Muscle of back (tissue), 13 donors: ENCODE results near the gene SIPA1L3. TPM values are rescaled to one million over a fixed set of nuclear protein-coding genes. Genes with fewer than 3 reads are reported as not detected.
"Not testable (repeated sequence)": the region's sequence is repeated elsewhere in the genome, so short reads cannot be mapped to it uniquely, and the experiment has no call there.

ENCODE experiments used
- DNase-seq, 3 donors: peaks; one replicate each; pipeline versions ENCODE4 v3.0.0 to v3.0.0-alpha.2; 2013
- long read RNA-seq, 9 donors: transcript quantifications; one replicate each; lab custom pipeline, GENCODE V29; 2026
- polyA plus RNA-seq, 10 donors: library from polyadenylated mRNA; unstranded; fragments of 120-200 nt; gene quantifications; one replicate each; pipeline ENCODE4 v1.2.1, GENCODE V29; 2013; ENCODE audit not compliant: insufficient read length in 10 of 10

The SIPA1L3 gene, protein sequence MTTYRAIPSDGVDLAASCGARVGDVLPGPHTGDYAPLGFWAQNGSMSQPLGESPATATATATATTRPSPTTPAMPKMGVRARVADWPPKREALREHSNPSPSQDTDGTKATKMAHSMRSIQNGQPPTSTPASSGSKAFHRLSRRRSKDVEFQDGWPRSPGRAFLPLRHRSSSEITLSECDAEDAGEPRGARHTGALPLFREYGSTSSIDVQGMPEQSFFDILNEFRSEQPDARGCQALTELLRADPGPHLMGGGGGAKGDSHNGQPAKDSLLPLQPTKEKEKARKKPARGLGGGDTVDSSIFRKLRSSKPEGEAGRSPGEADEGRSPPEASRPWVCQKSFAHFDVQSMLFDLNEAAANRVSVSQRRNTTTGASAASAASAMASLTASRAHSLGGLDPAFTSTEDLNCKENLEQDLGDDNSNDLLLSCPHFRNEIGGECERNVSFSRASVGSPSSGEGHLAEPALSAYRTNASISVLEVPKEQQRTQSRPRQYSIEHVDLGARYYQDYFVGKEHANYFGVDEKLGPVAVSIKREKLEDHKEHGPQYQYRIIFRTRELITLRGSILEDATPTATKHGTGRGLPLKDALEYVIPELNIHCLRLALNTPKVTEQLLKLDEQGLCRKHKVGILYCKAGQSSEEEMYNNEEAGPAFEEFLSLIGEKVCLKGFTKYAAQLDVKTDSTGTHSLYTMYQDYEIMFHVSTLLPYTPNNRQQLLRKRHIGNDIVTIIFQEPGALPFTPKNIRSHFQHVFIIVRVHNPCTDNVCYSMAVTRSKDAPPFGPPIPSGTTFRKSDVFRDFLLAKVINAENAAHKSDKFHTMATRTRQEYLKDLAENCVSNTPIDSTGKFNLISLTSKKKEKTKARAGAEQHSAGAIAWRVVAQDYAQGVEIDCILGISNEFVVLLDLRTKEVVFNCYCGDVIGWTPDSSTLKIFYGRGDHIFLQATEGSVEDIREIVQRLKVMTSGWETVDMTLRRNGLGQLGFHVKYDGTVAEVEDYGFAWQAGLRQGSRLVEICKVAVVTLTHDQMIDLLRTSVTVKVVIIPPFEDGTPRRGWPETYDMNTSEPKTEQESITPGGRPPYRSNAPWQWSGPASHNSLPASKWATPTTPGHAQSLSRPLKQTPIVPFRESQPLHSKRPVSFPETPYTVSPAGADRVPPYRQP (N-terminal part only)
- polyA plus RNA-seq, result 10 to 100 TPM in 4 of 10 donors, 1 to 10 TPM in 6; 7.1 to 13.9 (median 9.5) TPM
- long read RNA-seq, donor 1, result 0 reads
- long read RNA-seq, donor 2, partial matches to known transcripts, result 0 of 1 reads
- long read RNA-seq, donor 2, other reads (novel, unspliced or antisense), result 0 of 1 reads
- long read RNA-seq, donor 3, result 0 reads
- long read RNA-seq, donor 4, partial matches to known transcripts, result 0 of 1 reads
- long read RNA-seq, donor 4, other reads (novel, unspliced or antisense), result 0 of 1 reads
- long read RNA-seq, donor 5, partial matches to known transcripts, result 5 of 5 reads
- long read RNA-seq, donor 5, other reads (novel, unspliced or antisense), result 0 of 5 reads
- long read RNA-seq, donor 6, partial matches to known transcripts, result 0 of 1 reads
- long read RNA-seq, donor 6, other reads (novel, unspliced or antisense), result 0 of 1 reads
- long read RNA-seq, donor 7, result 0 reads
- long read RNA-seq, donor 8, result 0 reads
- long read RNA-seq, donor 9, result 0 reads

- peak; percentile 96 to 99 (median 97) for DNase-seq
Observed at GRCh38 chr19:37906869-37907734, at the start of gene SIPA1L3. Gene SIPA1L3 (plus strand): TSS chr19:37907208. CDS start chr19:38081566, 174,358 bp downstream.

DNA sequence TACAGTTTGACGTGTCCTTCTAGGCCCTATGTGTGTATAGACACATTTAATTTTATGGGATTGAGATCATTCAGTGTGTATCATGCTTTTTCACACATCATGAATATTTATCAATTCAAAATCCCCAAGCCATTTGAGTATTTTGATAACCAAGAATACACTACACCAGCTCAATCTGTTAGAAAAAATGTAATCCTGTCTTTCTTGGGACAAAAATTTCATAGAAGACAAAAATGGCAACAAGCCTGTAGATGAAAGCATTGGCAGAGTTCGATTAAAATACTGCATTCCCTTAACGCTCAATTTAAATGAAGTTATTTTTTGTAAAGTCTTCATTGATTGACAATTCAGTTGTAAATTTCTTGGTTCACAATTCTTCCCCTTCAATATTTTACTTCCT, 42.5 kb upstream of the SIPA1L3 start:
- DNase-seq, result no peak

DNA sequence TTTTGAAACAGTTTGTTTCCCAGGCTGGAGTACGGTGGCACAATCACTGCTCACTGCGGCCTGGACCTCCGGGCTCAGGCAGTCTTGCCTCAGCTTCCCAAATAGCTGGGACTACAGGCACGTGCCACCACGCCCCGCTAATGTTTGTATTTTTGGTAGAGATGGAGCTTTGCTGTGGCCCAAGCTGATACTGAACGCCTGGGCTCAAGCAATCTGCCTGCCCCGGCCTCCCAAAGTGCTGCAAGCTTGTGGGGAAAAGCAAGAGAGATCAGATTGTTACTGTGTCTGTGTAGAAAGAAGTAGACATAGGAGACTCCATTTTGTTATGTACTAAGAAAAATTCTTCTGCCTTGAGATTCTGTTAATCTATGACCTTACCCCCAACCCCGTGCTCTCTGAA, 41.1 kb upstream of the SIPA1L3 start:
- not testable (repeated sequence) for DNase-seq

DNA sequence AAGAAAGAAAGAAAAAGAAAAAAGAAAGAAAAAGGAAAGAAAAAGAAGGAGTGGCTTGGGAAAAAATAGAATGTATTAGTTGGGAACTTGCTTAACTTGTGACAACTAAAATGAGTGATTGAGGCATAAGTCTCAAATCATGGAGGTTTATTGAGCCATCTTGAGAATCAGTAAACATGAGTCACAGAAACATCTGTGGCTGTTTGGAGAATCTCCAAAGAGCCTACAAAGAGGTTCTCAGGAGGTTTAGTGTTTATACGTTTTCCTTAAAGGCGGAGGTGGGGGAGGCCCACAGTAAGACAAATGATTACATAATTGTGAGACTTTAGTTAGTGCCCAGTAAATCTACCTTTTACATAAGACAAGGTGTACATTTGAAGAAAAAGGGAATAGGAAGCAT, 39.2 kb upstream of the SIPA1L3 start:
- DNase-seq, result peak; percentile 38 to 62 (median 40)

DNA sequence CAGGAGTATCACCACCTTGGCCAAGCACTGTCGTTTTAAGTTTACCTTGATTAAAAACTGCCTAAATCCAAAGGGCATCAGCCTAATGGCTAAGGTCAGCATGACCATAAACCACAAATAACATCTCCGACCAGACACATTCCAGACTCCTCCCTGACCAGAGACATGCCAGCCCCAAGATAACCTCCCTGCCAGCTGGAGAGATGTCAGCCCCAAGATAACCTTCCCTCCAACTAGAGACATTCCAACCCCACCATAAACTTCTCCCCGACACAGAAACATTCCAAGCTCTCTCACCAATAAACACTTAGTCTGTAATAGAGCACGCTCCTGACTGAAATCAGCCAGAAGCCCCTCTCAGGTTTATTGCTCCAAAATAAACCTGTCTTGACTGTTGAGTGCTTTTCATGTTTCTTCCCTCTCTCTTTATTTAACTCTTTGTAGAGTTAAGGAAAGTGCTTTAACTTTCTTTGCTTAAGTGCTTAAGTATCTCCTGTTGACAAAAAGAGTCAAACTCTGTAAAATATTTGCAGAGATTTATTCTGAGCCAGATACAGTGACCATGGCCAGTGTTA, 37.2 kb upstream of the SIPA1L3 start:
- no peak for DNase-seq

GRCh38 chr19:37872383-37872782, 34.6 kb upstream of the SIPA1L3 start:
- no peak for DNase-seq

GRCh38 chr19:37874784-37875183, 32.2 kb upstream of the SIPA1L3 start:
- DNase-seq, result no peak

DNA sequence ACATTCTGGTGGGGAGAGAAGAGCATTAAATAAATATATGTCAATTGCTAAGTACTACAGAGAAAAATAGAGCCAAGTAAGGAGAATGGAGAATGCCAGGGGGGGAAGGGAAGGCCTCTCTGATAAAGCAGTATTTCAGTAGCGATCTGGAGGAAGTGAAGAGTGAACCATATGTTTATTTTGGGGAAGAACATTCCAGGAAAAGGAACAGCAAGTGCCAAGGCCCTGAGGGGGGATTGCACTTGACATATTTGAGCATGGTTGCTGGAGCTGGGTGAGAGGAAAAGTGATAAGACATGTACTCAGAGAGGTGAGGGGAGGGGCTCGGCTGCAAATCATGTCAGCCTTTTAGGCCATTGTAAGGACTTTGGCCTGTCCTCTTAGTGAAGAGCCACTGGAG, 31.0 kb upstream of the SIPA1L3 start:
- DNase-seq, result no peak

- DNase-seq, result no peak
Observed at GRCh38 chr19:37877147-37877546, 29.9 kb upstream of the SIPA1L3 start.

- DNase-seq, result no peak
Observed at GRCh38 chr19:37885392-37885791, 21.6 kb upstream of the SIPA1L3 start.

GRCh38 chr19:37886571-37886970, 20.4 kb upstream of the SIPA1L3 start:
- no peak for DNase-seq

- DNase-seq, result no peak
Observed at GRCh38 chr19:37893845-37894575, 13.0 kb upstream of the SIPA1L3 start.

- peak in 2 of 3 donors; percentile 7 to 49 for DNase-seq
Observed at GRCh38 chr19:37896180-37896579, 10.8 kb upstream of the SIPA1L3 start.

DNA sequence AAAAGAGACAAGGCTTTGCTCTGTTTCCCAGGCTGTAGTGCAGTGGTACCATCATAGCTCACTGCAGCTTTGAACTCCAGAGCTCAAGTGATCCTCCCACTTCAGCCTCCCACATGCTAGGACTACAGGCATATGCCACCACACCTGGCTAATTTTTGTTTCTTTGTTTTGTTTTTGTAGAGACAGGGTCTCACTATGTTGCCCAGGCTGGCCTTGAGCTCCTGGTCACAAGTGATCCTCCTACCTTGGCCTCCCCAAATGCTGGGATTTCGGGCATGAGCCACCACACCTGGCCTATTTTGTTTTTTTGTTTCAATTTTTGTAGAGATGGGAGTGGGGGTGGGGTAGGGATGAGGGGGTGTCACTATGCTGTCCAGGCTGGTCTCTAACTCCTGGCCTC, 7.6 kb upstream of the SIPA1L3 start:
- DNase-seq, result no peak

DNA sequence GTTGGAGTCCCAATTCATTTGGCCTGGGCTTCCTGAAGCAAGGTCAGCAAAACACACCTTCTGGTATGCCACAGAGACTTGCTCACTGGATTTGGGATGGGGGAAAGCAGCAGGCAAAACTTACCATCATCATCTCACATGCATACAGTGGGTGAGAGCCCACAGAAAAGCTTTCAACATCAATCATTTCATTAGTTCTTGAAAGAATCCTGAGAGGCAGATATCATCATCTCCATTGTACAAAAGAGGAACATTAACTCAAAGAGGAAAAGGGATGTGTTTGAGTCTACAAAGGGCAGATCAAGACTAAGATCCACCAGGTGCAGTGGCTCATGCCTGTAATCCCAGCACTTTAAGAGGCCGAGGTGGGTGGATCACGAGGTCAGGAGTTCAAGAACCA, 7.0 kb upstream of the SIPA1L3 start:
- no peak for DNase-seq

DNA sequence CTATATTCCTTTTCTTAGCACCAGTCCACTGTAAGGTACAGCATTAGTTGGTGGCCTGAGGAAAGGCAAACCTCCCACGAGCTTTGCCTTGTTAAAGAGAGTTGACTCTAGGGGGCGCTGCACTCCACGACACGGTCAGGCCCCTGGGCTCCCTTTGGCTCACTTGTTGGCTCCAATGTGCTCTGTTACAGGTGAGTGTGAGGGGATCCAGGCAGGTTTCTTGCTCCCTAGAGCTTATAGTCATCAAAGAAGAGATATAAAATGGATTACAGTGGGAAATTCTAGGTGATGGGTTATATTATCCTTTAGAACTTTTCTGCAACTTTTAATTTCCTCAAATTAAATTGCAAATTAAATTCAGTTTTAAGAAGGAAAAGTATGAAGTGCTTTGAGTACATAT, 4.3 kb upstream of the SIPA1L3 start:
- DNase-seq, result peak; percentile 52 to 76 (median 72)

GRCh38 chr19:37903096-37903495, 3.9 kb upstream of the SIPA1L3 start:
- no peak for DNase-seq

DNA sequence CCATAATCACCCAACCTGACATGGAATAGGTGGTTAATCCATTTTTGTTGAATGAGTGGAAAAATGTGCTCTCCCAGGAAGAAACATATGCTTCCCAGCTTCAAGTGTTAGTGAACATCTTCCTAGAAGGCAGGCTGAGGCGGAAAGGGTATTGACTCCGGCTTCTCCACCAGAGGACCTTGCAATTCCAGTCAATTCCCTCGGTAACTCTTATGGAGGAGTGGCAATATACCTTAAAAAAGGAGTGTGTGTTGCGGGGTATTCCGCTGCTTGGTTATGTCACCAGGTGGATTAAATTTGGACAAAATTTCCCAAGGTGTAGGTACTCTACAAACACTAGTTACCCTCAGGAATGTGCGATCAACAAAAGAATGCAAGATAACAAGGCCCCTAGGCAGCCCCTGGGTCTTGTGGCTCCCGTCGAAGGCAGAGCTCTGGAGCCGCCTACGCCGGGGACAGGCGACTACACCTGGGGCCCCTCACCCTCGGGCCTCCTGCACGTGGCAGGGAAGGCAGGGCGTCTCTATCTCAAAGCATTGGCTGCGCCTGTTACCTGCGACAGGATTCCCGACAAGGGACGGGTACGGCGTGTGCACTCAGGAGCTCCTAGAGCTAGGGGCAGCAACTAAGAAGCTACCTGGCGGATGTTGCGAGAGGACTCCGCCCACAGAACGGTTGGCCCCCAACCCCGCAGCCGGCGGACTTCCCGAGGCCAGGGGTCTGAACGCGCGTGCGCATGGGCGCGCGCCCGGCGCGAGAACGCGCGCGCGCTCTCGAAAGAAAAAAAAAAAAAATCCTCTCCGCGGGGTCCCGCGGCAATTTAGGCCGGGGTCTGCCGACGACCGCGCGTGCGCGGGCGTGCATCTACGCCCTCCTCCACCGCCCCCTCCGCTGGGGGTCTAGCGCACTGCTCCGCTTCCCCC, 801 bp upstream of the SIPA1L3 start, which contains the start of gene WDR87:
WDR87 (minus strand) TSS at position 649 of the 923 bp plus-strand sequence. CDS start 8,355 bp downstream, outside the sequence.
- no peak for DNase-seq
